ENCODE results near the gene NRG3.

NRG3 gene

GRCh38 chr10:82826132-82826531, 951.1 kb downstream of the NRG3 start:
- DNase-seq (ENCODE audit: low spot score), result no peak
- in situ Hi-C loops (cut with MboI; ENCODE audit: low pct_unique_long_range_greater_than_20kb, low sequenced_read_pairs, unreplicated experiment), result no loop called here

GRCh38 chr10:82827901-82828300, 952.9 kb downstream of the NRG3 start:
- in situ Hi-C loops (cut with MboI; ENCODE audit: low pct_unique_long_range_greater_than_20kb, low sequenced_read_pairs, unreplicated experiment), result no loop called here
- DNase-seq (ENCODE audit: low spot score), result no peak
- TF ChIP-seq CTCF (IDR thresholded peaks at IDR 0.05; ENCODE audit: extremely low read depth, insufficient read depth, missing control alignments), result no peak

More at GRCh38 chr10:82826132-82826531, 951.1 kb downstream of the NRG3 start:
- no peak for TF ChIP-seq CTCF (IDR thresholded peaks at IDR 0.05; ENCODE audit: extremely low read depth, insufficient read depth, missing control alignments)

- no peak for TF ChIP-seq CTCF (IDR thresholded peaks at IDR 0.05; ENCODE audit: extremely low read depth, insufficient read depth, missing control alignments)
These were observed 972.2 kb downstream of the NRG3 start for GRCh38 chr10:82847242-82847641.

GRCh38 chr10:82850191-82850590, 975.2 kb downstream of the NRG3 start:
- peak; percentile 16 for DNase-seq (ENCODE audit: low spot score)
- in situ Hi-C loops (cut with MboI; ENCODE audit: low pct_unique_long_range_greater_than_20kb, low sequenced_read_pairs, unreplicated experiment), result no loop called here
- TF ChIP-seq CTCF (IDR thresholded peaks at IDR 0.05; ENCODE audit: extremely low read depth, insufficient read depth, missing control alignments), result no peak

More at GRCh38 chr10:82847242-82847641, 972.2 kb downstream of the NRG3 start:
- in situ Hi-C loops (cut with MboI; ENCODE audit: low pct_unique_long_range_greater_than_20kb, low sequenced_read_pairs, unreplicated experiment), result no loop called here
- DNase-seq (ENCODE audit: low spot score), result no peak

- TF ChIP-seq CTCF (IDR thresholded peaks at IDR 0.05; ENCODE audit: extremely low read depth, insufficient read depth, missing control alignments), result no peak
- DNase-seq (ENCODE audit: low spot score), result no peak
- in situ Hi-C loops (cut with MboI; ENCODE audit: low pct_unique_long_range_greater_than_20kb, low sequenced_read_pairs, unreplicated experiment), result no loop called here
These were observed 982.1 kb downstream of the NRG3 start for GRCh38 chr10:82856957-82857613.

GRCh38 chr10:82861889-82862288, 986.9 kb downstream of the NRG3 start:
- no peak for DNase-seq (ENCODE audit: low spot score)
- no peak for TF ChIP-seq CTCF (IDR thresholded peaks at IDR 0.05; ENCODE audit: extremely low read depth, insufficient read depth, missing control alignments)
- in situ Hi-C loops (cut with MboI; ENCODE audit: low pct_unique_long_range_greater_than_20kb, low sequenced_read_pairs, unreplicated experiment), result no loop called here

All from GM13977 (cell line).